ENCODE measurements around the gene ATP6AP1.
A peak's percentile ranks its signal among the peaks of the same experiment; 100 is the strongest.
"Not testable (repeated sequence)": the region's sequence is repeated elsewhere in the genome, so short reads cannot be mapped to it uniquely, and the experiment has no call there.

The ATP6AP1 gene

DNA sequence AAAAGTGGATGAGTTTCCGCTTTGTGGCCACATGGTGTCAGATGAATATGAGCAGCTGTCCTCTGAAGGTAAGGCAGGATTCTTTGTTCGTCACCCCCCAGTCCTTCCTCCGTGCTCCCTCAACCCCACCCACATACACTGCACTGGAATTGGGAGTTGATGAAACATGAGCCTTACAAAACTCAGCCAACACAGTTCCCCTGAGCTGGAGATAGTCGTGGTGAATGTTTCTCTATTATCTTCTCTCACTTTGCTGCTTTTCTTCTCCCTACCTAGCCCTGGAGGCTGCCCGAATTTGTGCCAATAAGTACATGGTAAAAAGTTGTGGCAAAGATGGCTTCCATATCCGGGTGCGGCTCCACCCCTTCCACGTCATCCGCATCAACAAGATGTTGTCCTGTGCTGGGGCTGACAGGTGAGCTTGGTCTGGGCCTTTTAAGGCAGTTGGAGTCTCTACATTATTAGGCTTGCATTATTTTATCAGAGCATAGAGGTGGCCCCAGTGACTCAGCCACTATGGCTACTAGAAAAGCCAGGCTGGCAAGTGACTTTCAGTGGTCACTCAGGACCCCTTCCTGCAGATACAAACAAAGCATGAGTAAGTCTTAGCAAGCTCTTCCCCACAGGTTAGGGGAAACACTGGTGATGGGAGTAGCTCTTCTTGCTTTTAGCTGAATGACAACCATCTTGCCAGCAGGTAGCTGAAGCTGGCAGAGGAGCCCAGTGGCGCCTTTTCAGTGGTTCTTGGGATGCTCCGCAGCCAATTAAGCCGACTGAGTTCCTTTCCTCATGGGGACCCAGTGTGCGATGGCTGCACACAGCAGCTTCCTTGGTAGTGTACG lies 28.7 kb upstream of the ATP6AP1 start:
- no peak for DNase-seq

DNA sequence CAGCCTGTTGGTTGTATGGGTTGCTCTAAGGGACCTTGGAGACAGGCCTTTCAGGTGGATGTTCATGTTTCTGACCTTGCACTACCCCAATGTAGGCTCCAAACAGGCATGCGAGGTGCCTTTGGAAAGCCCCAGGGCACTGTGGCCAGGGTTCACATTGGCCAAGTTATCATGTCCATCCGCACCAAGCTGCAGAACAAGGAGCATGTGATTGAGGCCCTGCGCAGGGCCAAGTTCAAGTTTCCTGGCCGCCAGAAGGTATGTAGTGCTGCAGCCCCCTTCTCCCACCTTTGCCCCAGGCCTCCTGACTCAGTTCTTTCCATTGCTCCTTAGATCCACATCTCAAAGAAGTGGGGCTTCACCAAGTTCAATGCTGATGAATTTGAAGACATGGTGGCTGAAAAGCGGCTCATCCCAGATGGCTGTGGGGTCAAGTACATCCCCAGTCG lies 28.1 kb upstream of the ATP6AP1 start:
- not testable (repeated sequence) for DNase-seq

DNA sequence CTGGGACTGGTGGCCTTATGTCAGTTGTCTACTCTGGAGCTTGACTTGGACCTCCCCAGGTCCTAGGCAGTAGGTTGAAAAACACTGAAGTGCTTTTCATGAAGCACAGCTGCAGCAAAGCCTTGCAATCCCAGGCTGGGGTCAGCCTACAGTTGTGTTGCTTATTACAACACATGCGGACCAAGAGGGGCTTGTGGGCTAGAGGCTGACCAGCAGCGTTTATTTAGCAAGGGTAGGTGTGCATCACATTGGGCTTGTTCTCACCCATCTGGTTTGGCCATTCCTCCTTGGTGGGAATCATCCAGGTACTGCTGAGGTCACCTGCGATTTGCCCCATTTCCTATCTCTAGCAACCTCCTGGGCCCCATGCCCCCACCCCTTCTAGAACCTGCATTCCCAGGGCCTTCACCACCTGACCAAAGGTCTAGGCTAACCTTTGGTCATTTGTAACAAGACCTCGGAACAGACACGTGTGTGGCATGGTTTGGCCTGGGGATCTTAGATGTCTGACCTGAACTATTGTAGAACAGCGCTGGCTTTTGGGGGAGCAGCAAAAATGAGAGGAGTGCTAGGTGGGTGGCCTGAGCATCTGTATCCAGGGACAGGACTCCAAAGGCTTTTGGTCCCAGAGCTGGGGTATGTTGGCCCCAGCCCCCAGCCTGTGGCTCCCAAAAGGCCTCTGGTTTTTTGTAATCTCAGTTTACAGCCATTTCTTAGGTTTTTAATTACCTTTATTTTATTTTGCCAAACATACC lies 27.3 kb upstream of the ATP6AP1 start:
- DNase-seq: no peak

DNA sequence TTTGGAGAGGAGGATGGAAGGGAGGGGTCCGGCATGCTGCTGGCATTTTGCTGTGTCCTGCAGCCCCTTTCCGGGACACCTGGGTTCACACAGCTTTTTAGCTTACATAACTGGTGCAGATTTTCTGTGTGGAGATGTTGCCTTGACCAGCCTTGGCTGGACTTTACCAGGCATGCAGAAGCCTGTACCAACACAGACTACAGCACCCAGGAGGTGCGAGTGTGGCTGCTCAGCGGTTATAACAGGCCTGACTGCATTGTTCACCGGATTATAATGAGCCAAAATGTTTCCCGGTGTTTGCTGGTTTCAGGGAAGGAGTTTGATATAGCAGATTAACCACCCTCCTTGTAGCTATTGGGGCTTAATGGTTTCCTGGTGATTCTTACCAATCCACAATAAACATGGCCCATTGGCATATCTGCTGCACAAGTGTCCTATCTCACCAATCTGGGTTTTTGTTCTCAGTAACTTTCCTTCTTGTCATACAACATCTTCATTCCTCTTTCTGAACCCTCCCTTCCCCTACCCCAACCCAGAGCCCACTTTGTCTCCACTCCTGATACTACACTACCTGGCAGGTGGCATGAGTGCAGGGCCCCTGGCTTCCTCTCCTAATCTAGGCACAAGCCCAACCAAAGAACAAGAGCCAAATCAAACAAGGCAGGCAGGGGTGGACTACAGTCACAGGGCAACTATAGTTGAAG lies 26.4 kb upstream of the ATP6AP1 start:
- no peak for DNase-seq

DNA sequence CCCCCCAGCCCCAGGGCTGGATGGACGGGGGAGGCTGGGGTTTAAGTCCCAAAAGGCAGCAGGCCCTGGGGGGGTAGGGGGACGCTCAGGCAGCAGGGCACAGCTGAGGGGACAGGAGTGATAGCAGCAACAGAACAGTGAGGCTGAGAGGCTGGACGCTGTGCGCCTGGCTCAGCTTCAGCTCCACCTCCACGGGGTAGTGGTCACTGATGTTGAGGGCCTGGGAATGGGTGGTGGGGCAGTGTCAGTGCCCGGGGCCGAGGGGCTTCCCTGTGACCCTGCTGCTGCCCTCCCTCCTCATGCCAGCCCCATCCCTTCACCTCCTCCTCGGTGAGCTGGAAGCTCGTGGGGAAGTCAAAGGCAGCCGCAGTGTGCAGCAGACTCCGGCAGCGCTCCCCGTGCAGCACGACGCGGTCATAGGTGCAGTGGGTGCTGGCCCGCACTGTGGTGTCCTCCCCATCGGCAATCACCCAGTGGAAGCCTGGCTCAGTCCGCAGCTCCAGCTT lies 25.8 kb upstream of the ATP6AP1 start:
- DNase-seq: no peak

DNA sequence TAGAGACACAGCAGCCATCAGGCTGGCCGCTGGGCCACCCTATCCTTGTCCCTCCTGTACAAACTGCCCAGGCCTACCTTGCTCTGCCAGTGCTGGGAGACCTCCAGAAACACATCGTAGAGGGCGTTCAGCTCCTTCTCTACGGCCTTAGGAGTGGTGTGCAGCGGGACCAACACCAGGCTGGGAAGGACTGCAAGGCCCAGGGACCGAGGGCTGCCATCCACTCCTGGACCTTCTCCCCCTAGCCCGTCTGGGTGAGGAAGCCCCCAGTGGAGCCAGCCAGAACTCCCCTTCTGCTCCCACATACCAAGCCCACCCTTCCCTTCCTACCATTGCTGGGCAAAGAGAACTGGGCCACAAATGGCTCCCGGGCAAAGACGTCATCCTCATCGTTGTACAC lies 25.3 kb upstream of the ATP6AP1 start:
- DNase-seq: no peak

DNA sequence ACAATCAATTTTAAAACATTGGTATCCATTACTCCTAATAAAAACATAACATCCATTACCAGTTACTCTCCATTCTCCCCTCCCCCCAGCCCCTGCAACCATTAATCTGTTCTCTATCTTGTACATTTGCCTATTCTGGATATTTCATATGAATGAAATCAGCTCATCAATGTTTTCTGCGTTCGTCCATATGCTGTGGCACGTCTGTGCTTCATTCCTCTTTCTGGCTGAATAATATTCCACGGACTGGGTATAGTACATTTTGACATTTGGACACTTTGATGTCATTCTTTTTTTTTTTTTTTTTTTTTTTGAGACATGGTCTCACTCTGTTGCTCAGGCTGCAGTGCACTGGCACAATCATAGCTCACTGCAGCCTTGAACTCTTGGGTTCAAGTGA lies 24.6 kb upstream of the ATP6AP1 start:
- no peak for DNase-seq

DNA sequence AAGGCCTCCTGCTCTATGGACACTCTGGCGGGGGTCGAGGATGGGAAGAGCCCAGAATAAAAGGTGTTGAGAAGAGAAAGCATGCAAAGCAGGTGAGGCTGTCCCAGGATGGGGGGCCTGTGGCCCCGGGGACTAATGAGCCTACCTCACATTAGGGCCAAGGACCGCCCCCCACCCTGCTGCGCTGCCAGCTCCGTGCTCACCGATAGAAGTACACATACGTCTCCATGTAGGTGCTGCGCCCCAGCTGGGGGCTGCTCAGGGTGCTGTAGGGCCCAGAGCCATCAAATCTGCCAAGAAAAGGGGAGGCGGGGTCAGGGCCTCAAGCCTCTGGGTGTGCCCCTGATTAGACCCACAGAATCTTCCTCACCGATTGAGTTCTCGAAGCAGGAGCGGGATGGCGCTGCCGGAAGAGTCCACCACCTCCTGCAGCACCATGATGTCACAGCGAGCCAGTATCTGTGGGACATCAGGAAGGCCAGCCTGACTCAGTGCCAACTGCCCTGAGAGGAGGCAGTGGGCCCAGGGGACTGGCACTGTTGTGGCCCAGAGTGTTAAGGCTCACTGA lies 23.8 kb upstream of the ATP6AP1 start:
- no peak for DNase-seq

DNA sequence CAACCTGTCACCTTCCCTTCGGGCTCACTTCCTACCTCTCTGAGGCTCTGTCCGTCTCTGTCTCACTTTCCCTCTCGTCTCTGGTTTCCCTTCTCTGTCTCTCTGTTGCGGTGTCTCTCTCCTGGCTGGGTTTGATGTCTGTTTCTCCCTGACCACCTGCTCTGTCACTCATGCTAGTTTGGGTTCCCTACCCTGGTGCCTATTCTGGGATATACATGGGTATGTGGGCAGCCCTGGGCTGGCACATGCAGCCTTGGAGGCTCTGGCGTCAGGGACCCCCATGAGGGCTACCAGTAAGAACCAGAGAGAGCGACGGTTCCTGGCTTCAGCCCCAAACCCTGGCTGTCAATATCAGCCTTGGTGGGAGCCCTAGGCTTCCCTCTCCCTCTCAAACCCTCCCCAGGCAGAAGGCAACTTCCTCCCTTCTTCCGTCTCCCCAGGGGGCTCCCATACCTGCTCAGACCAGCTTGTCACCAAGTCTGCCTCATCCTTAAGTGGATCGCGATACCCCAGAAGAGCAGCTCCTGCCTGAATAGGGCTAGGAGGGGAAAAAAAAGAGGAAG lies 19.7 kb upstream of the ATP6AP1 start:
- no peak for DNase-seq

DNA sequence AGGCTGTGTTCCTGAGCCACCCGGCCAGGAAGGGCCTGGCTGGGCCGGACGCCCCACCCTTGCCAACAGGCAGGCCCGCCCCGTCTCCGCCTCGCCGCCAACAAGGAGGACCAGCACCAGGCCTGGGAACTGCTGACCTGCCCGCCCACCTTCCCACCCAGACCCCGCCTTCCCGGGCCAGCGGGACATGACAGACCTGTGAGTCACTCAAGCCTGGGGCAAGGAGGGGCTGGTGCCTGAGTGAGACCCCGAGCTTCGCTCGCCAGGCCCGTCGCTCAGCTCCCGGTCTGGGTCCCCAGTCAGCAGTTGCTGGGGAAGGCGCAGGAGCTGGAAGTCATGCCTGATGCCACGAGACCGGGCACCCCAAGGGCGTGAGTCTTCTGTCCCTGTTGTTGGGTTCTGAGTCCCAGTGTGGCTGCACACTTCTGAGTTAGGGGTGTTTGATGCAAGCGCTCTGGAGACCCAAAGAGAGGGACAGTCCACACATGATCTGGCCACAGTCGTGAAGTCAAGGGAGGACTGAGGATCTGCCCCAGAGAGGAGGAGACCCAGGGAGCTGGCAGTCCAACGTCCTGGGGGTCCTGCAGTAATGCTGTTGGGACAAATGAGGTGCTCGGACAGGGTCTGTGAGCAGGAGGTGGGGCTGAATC lies 19.1 kb upstream of the ATP6AP1 start, which contains the start of gene DNASE1L1:
TSS of gene DNASE1L1 (minus strand) at position 33 of the 650 bp plus-strand sequence. CDS start 3,686 bp downstream, outside the sequence.
- DNase-seq: peak; percentile 83

DNA sequence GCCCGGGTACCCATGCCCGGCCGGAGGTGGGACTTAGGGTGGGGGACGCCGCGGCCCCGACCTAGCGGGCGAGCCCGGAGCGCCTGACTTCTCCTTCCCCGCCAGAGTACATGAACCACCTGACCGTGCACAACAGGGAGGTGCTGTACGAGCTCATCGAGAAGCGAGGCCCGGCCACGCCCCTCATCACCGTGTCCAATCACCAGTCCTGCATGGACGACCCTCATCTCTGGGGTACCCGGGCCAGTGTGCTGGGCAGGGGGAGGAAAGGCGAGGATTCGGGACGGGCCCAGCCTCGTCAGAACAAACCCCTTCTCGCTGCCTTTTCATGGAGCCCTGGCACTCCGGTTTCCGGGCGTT lies 16.5 kb upstream of the ATP6AP1 start:
- peak; percentile 74 for DNase-seq

DNA sequence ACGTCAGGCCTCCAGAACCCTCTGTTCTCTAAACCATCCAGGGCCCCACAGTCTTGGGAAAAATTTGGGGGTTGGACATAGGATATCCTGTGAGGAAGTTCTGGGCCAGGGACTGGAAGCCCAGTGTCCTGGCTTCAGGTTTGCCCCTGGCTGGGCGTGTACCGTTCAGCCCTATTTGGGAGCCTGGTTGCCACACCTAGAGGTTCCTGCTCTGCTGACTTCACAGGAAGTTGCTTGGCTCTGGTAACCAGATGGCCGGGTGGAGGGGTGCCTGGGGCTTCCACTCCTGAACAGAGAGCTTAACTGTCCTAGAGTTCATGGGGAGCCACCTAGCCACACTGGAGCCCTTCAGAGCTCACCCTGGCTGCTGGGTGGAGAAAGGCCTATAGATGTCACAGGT lies 16.0 kb upstream of the ATP6AP1 start:
- DNase-seq: no peak

DNA sequence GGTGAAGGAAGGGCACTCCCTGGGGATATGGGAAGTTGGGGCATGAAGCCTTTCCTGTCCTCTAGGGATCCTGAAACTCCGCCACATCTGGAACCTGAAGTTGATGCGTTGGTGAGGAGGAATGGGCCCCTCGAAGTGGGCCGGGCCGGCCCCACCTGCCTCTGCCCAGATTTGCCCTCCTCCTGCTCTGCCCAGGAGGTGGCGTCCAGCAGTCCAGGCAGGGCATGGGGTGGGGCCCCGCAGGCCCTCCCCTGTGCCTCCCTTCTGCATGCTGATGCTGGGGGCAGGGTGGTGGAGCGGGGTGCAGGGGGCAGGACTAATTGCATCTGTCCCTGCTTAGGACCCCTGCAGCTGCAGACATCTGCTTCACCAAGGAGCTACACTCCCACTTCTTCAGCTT lies 15.3 kb upstream of the ATP6AP1 start:
- no peak for DNase-seq

DNA sequence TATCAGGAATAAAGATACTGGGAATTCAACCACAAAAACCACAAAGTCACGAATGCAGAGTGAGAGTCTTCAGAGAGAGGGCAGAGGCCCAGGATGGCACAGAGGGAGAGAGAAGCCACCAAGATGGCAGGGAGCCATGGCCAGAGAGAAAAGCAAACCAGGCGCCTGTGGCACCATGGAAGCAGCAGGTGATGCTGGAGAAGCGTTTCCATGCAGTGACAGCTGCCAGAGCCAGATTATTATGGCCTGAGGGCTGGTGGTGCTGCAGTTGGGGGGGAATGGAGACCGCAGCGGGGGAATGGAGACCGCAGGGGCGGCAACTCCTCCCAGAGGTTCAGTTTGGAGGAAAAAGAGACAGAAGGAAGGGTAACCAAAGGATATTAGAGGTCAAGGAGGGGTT lies 11.3 kb upstream of the ATP6AP1 start:
- DNase-seq: no peak

DNA sequence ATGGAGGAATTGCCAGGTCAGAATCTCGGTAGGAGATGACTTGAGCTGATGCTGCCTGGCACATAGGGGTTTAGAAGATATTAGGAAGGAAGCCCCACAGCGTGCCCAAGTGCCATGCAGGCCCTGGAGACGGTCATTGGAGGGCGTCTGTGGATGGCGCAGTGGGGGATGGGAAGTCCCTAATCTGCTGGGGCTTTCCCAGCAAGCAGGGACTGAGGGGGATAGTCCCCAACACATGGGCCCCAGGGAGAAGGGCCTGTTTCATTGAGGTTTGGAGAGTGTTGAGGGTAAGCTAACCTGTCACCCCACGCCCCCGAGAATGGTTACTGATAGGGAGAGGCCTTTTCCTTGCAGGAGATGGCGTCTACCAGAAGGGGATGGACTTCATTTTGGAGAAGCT lies 9.3 kb upstream of the ATP6AP1 start:
- DNase-seq: no peak

DNA sequence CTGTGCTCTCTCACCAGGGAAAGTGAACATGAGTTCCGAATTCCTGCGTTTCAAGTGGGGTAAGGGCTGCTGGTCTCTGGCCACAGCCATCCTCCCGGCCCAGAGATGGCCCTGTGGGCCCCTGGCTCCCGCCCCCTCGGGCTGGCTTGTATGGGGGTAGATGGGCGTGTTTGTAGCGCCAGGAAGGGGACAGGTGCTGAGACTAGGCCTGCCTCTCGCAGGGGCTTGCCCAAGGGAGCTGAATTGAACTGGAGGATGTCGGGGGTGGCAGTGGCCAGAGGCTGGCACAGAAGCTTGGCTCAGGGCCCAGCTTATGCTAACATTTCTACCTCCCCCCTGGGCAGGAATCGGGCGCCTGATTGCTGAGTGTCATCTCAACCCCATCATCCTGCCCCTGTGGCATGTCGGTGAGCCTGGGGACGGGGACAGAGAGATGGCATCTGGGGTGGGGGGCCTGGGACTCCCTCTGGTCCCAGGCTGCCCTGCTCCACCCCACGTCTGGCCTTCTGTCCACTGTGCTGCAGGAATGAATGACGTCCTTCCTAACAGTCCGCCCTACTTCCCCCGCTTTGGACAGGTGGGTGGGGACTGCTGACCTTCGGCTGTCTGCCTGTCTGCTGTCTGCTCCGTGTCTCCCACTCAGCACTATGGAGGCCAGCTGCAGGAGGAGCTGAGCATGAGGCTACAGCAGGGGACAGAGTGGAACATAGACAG lies 8.6 kb upstream of the ATP6AP1 start:
- DNase-seq: no peak

DNA sequence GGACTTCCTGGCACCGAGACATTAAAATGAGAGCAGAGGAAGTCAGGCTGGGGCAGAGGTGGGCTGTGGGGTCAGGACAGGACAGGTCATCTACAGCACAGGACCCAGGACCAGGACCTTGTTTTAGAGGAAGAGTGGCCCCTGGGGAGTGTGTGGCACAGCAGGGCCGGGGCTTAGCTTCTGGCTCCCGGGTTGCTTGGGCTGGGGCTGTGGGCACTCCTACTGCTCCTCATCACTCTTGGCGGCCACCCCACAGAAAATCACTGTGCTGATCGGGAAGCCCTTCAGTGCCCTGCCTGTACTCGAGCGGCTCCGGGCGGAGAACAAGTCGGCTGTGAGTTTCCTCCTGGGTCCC lies 8.1 kb upstream of the ATP6AP1 start:
- DNase-seq: no peak

DNA sequence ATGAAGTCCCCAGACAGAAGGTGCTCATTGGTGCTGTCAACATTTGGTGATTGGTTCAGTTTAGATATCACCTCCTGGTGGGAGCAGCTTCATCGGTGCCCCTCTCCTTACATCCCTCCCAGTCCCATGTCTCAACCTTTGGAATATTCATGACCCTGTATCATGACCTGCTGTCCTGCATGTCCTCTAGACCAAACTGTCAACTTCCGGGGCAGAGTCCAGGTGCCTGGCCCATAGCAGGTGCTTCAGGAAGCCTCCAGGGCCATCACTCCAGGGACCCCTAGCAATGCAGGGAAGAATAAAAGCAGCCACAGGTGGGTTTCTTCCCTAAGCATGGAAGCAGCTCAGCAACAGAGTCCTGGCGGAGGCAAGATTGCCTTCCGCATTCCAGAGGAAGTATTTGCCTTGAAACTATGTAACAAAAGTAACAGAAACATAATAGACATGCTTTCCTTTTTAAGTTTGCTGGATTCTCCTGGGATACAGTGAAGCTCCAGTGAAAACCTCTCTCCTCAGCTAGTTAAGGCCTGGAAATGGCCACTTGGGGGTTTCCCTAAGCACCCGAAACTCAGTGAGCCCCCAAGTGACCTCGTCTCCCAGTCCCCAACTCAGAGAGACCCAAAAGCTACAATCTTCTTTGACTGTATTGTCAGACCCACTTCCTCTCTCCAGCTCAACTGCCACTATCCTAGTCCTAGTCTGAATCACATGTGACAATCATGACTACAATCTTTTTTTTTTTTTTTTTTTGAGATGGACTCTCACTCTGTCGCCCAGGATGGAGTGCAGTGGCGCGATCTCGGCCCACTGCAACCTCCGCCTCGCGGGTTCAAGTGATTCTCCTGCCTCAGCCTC lies 1.3 kb upstream of the ATP6AP1 start:
- DNase-seq: no peak

DNA sequence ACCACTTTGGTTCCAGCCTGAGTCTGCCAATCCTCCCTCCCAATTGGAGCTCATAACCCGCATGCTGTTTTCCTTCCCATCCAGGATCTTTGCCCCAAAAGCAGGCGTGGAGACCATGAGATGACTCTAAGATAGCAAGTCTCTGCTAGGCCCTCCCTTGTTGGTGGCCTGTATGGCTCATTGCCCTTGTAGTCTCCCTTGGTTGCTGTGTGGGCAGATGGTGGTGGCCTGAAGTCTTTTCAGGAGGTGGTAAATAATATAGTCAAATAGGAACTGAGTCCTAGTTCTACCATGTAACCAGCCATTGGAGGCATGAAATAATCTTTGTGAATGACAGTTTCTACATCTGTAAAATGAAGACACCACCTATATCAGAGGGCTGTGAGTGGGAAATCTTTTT lies 1.2 kb downstream of the ATP6AP1 start:
- no peak for DNase-seq

DNA sequence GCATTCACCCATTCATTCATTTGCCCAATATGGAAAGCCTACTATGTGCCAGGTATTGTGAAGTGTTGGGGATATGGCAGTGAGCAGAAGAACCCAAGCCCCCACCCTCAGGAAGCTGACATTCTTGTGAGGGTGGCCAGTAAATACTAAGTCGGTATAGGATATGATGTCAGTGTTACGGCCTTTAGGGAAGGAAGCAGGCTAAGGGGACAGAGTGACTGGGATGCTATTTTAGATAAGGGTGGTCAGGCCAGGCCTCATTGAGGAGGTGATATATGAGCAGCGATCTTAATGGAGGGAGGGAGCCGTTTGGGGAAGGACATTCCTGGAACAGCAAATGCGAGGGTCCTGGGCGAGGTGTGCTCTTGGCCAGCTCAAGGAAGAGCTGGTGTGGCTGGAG lies 2.0 kb downstream of the ATP6AP1 start:
- DNase-seq: no peak

DNA sequence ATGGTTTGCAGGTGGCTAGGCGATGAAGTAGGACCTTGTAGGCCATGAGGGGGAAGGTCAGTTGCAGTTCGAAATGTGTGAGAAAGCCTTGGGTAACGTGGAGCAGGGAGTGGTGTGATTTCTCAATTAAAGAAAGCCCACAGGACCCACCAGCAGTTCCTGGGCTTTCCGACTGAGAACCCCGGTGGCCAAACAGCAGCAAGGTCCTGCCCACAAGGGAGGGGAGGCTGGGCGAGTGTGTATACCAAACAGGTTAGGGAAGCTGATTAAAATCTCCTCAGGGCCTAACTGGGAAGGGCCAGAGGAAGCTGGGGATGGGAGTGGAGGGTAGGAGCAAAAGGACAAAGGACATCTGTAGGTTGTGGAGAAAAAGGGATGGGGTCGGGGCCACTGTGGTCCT lies 2.4 kb downstream of the ATP6AP1 start:
- no peak for DNase-seq
